Gastrocnemius medialis (tissue), 4 donors: Measurements from ENCODE around the gene STAT1. TPM values are rescaled to one million over a fixed set of nuclear protein-coding genes. Genes with fewer than 3 reads are reported as not detected.
"Not testable (repeated sequence)": the region's sequence is repeated elsewhere in the genome, so short reads cannot be mapped to it uniquely, and the experiment has no call there.

ENCODE experiments used
- ATAC-seq, 2 donors: fragments of 150-250 bp; one replicate each; pipeline ENCODE4 v1.9.1; 2016
- DNase-seq, 2 donors: peaks; one replicate each; pipeline ENCODE4 v3.0.0-alpha.2; 2019
- H3K27ac ChIP-seq, 4 donors: fragments of 200-600 bp; sonication (generic); 1 replicate in 1 of 4; 2 replicates in 3 of 4; pipeline ENCODE4 v1.5.1; 2016 to 2018; ENCODE audit warnings: mild to moderate bottlenecking in 2 of 4, moderate library complexity in 1 of 4
- H3K27me3 ChIP-seq, 3 donors: fragments of 200-600 bp; sonication (generic) in 2 of 3; 1 replicate in 1 of 3; 2 replicates in 2 of 3; pipeline versions ENCODE4 v1.5.1 to v1.6.0; 2016 to 2019; ENCODE audit warnings: mild to moderate bottlenecking in 1 of 3, moderate library complexity in 1 of 3
- H3K36me3 ChIP-seq, 2 donors: fragments of 200-600 bp; sonication (generic) in 1 of 2; one replicate each; pipeline ENCODE4 v1.5.1; 2017 to 2018
- H3K4me1 ChIP-seq, 2 donors: fragments of 200-600 bp; sonication (generic) in 1 of 2; one replicate each; pipeline ENCODE4 v1.5.1; 2016 to 2017; ENCODE audit warnings: mild to moderate bottlenecking in 2 of 2
- H3K4me3 ChIP-seq, 4 donors: fragments of 200-600 bp; sonication (generic) in 3 of 4; 1 replicate in 1 of 4; 2 replicates in 3 of 4; pipeline ENCODE4 v1.5.1; 2016 to 2019; ENCODE audit warnings: mild to moderate bottlenecking in 2 of 4
- H3K9me3 ChIP-seq, 3 donors: fragments of 200-600 bp; sonication (generic) in 2 of 3; 1 replicate in 1 of 3; 2 replicates in 2 of 3; pipeline ENCODE4 v1.5.1; 2016 to 2019
- CTCF ChIP-seq, 5 experiments: fragments of 450-650 bp in 3 of 5; fragments of 200-600 bp in 2 of 5; sonication (generic) in 2 of 5; IDR thresholded peaks in 4 of 5; conservative IDR thresholded peaks in 1 of 5; 1 replicate in 4 of 5; 2 replicates in 1 of 5; pipeline ENCODE4 v1.5.1; 2016 to 2019; ENCODE audit warnings: antibody characterized with exemption in 5 of 5, mild to moderate bottlenecking in 3 of 5, moderate library complexity in 3 of 5
- POLR2A ChIP-seq, 2 donors: fragments of 450-650 bp; IDR thresholded peaks; one replicate each; pipeline ENCODE4 v1.6.1; 2017; ENCODE audit warnings: antibody characterized with exemption in 2 of 2, mild to moderate bottlenecking in 2 of 2, moderate library complexity in 2 of 2
- in situ Hi-C, 4 donors: fragments of 200-750 bp; cut with MboI; loops; one replicate each; pipeline versions ENCODE4 v1.15.0 to v1.8.0; 2017; ENCODE audit warnings: low sequenced_read_pairs in 4 of 4
- intact Hi-C: fragments of 100-400 bp; cut with DNase I; formaldehyde crosslinking; loops from one replicate; pipeline ENCODE4 v1.15.1; 2023; ENCODE audit warnings: low total_unique reads
- total RNA-seq, 4 donors: library from RNA; depleted of rRNA; stranded (reverse); fragments of >200 nt; gene quantifications; one replicate each; pipeline versions ENCODE4 v1.1.0 to v1.2.3, GENCODE V29; 2016

STAT1 gene
- total RNA-seq, 4 donors from 2014 or later: 23.0 to 36.9 (median 28.6) TPM

- no peak overlapping the region for H3K4me3 ChIP-seq
- H3K27ac ChIP-seq: no peak overlapping the region
- ATAC-seq (no peak), DNase-seq (no peak)
- intact Hi-C loops (no loop called here), in situ Hi-C loops (no loop called here)
- H3K4me1 ChIP-seq: no peaks in the 10 kb centered on the region
- H3K9me3 ChIP-seq: no peaks in the 10 kb centered on the region
- H3K36me3 ChIP-seq: peaks cover 6 to 91% of the 10 kb centered on the region in 2 donors
- H3K27me3 ChIP-seq: no peaks in the 10 kb centered on the region
- TF ChIP-seq POLR2A (IDR thresholded peaks at IDR 0.05): no peak
- no peak for TF ChIP-seq CTCF (IDR thresholded peaks at IDR 0.05 in 4 of 5, conservative IDR thresholded peaks at IDR 0.05 in 1 of 5)
These were observed 17.0 kb downstream of the STAT1 start for GRCh38 chr2:190996947-190997346.

GRCh38 chr2:190996338-190996946 is 17.5 kb downstream of the STAT1 start:
- Histone ChIP-seq H3K27ac (no peak overlapping the region), H3K27me3 (no peaks in the 10 kb centered on the region), H3K9me3 (no peaks in the 10 kb centered on the region), H3K36me3 (peaks cover 6 to 91% of the 10 kb centered on the region in 2 donors), H3K4me3 (no peak overlapping the region), H3K4me1 (no peaks in the 10 kb centered on the region)
- in situ Hi-C loops: no loop called here
- intact Hi-C loops: no loop called here
- TF ChIP-seq POLR2A (IDR thresholded peaks at IDR 0.05) (no peak), CTCF (IDR thresholded peaks at IDR 0.05 in 4 of 5, conservative IDR thresholded peaks at IDR 0.05 in 1 of 5) (peak in 4 of 5 experiments; percentile 7 to 55 (median 23))
- ATAC-seq (no peak), DNase-seq (no peak)

- intact Hi-C loops, ATAC-seq: not testable (repeated sequence)
- peaks cover 4 to 93% of the 10 kb centered on the region in 2 donors for H3K36me3 ChIP-seq
These were observed 18.7 kb downstream of the STAT1 start for GRCh38 chr2:190995315-190995714.

GRCh38 chr2:190994148-190994547 is 19.8 kb downstream of the STAT1 start:
- Histone ChIP-seq H3K4me3 (no peak overlapping the region), H3K9me3 (no peaks in the 10 kb centered on the region), H3K27ac (no peak overlapping the region), H3K4me1 (peaks cover 0 to 4% of the 10 kb centered on the region in 2 donors), H3K36me3 (peaks cover 4 to 93% of the 10 kb centered on the region in 2 donors), H3K27me3 (no peaks in the 10 kb centered on the region)
- intact Hi-C loops: no loop called here
- DNase-seq: no peak
- TF ChIP-seq POLR2A (IDR thresholded peaks at IDR 0.05): no peak
- TF ChIP-seq CTCF (IDR thresholded peaks at IDR 0.05 in 4 of 5, conservative IDR thresholded peaks at IDR 0.05 in 1 of 5): no peak
- in situ Hi-C loops: no loop called here
- no peak for ATAC-seq

More at GRCh38 chr2:190995315-190995714, 18.7 kb downstream of the STAT1 start:
- DNase-seq, H3K27ac ChIP-seq, in situ Hi-C loops, H3K4me1 ChIP-seq, H3K4me3 ChIP-seq, H3K9me3 ChIP-seq, H3K27me3 ChIP-seq: not testable (repeated sequence)

- Histone ChIP-seq H3K9me3 (no peaks in the 10 kb centered on the region), H3K4me3 (no peak overlapping the region), H3K27me3 (no peaks in the 10 kb centered on the region), H3K27ac (no peak overlapping the region), H3K4me1 (peaks cover 0 to 4% of the 10 kb centered on the region in 2 donors), H3K36me3 (peaks cover 4 to 93% of the 10 kb centered on the region in 2 donors)
- TF ChIP-seq CTCF (IDR thresholded peaks at IDR 0.05 in 4 of 5, conservative IDR thresholded peaks at IDR 0.05 in 1 of 5) (no peak), POLR2A (IDR thresholded peaks at IDR 0.05) (no peak)
- ATAC-seq: no peak
- no peak for DNase-seq
- intact Hi-C loops (no loop called here), in situ Hi-C loops (no loop called here)
These were observed 20.7 kb downstream of the STAT1 start for GRCh38 chr2:190993292-190993643.
